OCI-LY1 (cell line): Measurements from ENCODE around the gene NPAS1.

Source experiments
- EZH2 ChIP-seq: fragments of 200-600 bp; sonication (generic), shearing (Covaris generic); IDR thresholded peaks from 2 replicates; pipeline ENCODE4 v1.8.0; 2017; ENCODE audit warnings: borderline replicate concordance, mixed run types, mild to moderate bottlenecking, antibody characterized with exemption, low read length, moderate library complexity, mixed read lengths
- TF ChIP-seq, protein P1 (sequence below): fragments of 200-600 bp; sonication (generic), shearing (Covaris generic); IDR thresholded peaks from 2 replicates; pipeline ENCODE4 v1.5.1; 2017; ENCODE audit warnings: mild to moderate bottlenecking, antibody characterized with exemption, low read length, moderate library complexity, mixed read lengths

DNA sequence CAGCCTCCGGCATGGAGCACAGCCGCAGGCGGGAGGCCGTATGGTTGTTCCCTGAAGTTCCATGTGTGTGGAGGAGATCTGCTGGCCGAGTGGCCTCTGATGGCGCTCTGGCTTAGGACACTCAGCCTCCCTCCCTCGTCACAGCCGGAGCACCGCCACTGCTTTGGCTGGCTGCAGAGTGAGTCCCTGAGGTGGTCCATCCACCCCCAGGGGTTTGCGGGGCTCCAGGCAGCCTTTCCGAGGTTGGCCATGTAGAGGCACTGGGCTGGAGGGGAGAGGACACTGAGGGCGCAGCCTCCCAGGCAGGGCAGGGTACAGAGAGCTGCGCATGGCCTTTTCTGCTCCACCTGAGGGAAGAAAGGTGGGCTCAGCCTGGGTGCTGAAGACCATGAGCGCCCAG lies 19.8 kb upstream of the NPAS1 start:
- TF ChIP-seq EZH2 = no peak
- TF ChIP-seq, protein P1, sequence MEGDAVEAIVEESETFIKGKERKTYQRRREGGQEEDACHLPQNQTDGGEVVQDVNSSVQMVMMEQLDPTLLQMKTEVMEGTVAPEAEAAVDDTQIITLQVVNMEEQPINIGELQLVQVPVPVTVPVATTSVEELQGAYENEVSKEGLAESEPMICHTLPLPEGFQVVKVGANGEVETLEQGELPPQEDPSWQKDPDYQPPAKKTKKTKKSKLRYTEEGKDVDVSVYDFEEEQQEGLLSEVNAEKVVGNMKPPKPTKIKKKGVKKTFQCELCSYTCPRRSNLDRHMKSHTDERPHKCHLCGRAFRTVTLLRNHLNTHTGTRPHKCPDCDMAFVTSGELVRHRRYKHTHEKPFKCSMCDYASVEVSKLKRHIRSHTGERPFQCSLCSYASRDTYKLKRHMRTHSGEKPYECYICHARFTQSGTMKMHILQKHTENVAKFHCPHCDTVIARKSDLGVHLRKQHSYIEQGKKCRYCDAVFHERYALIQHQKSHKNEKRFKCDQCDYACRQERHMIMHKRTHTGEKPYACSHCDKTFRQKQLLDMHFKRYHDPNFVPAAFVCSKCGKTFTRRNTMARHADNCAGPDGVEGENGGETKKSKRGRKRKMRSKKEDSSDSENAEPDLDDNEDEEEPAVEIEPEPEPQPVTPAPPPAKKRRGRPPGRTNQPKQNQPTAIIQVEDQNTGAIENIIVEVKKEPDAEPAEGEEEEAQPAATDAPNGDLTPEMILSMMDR = no peak
